GM12872 (cell line): ENCODE measurements around the gene MYO5A.

Source experiments
- TF ChIP-seq, protein P1 (sequence below): IDR thresholded peaks from 3 replicates; pipeline ENCODE4 v1.5.1; 2011; ENCODE audit warnings: low read depth, mild to moderate bottlenecking, low read length, moderate library complexity; ENCODE audit not compliant: insufficient read depth

Gene MYO5A

DNA sequence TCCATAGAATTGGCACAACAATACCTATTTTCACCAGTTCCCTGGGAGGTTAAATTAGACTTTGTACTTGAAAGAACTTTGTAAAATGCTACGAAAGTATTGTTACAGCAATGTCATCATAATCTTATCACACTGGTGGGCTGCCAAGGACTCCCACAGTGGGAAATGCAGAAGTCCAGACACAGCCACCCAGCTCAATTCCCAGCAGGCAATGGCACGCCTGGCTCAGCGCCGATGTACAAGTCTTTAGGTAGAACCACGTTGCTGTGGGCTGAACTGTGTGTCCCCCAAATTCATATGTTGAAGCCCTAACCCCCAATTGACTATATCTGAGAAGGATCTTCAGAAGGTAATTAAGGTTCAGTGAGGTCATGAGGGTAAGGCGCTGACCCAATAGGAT lies 245.4 kb downstream of the MYO5A start:
- TF ChIP-seq, protein P1, sequence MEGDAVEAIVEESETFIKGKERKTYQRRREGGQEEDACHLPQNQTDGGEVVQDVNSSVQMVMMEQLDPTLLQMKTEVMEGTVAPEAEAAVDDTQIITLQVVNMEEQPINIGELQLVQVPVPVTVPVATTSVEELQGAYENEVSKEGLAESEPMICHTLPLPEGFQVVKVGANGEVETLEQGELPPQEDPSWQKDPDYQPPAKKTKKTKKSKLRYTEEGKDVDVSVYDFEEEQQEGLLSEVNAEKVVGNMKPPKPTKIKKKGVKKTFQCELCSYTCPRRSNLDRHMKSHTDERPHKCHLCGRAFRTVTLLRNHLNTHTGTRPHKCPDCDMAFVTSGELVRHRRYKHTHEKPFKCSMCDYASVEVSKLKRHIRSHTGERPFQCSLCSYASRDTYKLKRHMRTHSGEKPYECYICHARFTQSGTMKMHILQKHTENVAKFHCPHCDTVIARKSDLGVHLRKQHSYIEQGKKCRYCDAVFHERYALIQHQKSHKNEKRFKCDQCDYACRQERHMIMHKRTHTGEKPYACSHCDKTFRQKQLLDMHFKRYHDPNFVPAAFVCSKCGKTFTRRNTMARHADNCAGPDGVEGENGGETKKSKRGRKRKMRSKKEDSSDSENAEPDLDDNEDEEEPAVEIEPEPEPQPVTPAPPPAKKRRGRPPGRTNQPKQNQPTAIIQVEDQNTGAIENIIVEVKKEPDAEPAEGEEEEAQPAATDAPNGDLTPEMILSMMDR: no peak

DNA sequence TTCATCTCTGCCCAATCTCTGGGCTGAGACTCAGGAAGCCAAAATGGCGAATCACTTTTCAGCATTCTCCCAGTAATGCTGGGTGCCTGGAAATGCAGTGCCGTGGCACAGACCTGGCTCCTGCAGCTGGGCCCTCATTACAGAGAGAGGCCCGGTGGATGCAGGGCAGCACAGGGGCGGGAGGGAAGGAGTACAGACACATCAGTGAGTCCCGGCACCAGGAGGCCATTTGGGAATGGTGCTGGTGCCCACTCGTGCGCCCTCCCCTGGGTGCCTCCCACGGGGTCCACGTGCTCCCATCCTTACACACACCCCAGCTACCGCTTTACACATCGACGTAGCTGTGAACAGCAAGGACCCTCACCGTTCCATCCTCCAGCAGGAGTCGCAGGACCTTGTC lies 246.3 kb downstream of the MYO5A start:
- TF ChIP-seq, protein P1: no peak

DNA sequence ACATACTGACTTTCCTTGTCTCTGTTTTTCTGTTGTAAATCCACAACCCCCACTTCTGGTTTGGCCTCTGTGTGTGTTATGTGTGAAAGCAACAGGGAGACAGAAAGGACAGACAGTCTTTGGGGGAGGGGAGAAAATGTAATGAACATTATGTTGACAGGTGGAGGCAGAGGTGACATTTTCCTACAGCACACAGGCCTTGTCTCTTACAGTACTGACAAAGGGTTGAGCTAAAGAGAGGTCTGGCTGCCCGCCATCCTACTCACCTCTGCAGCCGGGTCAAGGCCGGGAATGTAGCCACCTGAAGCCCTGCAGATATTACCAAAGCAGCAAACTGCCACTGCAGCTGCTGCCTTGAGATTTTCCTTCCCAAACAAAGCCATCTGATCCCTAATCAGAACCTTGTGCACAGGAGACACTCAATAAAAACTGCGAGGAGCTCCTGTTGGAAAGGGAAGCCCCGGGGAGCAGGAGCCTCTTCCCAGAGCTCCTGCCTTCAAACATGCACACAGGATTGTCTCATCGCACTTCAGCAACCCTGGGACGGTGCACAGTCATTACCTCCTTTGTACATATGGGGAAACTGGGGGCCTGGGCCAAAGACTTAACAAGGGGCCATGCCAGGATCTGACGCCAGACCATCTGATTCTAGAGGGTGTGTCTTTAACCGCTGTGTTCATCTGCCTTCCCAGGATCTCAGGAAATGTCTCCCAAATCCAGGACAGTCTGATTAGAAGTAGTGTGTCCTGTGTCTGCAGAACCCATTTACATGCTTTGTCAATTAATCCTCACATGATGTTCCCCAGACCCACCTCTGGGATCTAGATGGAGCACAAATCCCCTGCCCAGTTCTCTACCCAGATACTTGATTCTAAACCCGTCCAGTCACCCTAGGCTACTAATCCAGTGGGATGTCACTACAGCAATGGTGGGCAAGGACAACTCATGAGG lies 247.3 kb downstream of the MYO5A start:
- TF ChIP-seq, protein P1: no peak

DNA sequence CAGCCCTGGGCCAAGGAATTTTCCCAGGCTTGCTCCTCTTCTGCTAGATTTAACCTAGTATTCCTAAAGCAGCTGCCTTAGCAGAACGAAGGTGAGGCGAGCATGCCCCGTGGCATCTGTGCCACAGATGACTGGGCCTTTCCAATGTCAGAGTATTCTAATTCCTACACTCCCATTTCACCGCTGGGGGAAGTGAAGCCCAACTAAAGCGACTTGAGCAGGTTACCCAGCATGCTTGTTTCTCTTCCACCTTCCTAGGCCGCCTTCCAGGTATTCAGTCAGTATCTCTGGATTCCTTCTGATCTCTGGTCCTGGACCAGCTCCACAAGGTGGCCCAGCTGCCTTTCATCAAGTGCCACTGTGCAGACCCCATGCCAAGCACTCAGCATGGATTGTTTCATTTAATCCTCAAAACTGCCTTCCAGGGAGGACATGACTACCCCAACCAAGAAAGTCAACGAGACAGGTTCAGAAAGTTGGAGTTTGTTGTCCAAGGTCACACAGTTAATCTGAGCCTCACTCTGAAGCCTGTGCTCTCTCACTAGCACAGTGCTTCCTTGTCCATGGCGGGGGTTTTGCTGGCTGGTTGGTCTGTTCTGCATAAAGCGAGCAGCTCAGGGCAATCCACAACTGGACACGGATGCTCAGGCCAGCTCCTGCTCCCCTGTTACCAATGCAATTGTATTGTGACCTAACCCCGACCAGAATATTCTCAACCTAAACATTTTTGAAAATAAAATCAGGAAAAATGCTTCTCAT lies 248.2 kb downstream of the MYO5A start:
- TF ChIP-seq, protein P1: no peak

DNA sequence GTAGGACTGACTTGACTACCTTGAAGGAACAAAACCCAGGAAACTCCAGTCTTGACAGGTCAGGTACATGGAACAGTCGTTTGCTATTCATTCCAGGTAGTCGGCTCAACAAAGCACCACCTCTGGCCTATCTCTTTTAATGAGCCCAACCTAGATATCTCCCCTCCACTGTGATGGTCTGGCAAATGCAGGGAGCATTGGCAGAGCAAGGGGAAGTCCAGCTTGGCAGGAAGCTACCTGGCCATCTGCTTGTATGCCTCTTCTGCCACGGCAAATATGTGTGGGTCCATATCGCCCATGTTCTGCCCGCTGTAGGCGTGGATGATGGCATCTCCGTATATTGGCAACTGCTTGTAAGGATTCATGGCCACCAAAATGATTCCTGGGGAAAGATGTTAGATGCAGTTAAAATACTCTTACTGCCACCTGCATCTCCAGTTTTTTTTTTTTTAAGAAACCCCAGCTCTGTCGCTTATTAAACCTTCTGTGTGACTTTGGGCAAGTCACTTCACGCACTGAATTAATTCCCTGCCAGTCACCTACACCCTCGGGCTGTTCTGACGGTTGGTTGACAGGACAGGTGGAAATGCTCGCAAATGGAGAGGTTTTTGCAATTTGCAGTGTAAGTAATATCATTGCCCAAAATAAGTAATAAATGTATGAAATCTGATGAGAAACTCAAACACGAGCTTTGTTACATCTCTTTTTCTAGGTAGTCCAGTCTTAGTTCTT lies 249.9 kb downstream of the MYO5A start:
- TF ChIP-seq, protein P1: no peak

DNA sequence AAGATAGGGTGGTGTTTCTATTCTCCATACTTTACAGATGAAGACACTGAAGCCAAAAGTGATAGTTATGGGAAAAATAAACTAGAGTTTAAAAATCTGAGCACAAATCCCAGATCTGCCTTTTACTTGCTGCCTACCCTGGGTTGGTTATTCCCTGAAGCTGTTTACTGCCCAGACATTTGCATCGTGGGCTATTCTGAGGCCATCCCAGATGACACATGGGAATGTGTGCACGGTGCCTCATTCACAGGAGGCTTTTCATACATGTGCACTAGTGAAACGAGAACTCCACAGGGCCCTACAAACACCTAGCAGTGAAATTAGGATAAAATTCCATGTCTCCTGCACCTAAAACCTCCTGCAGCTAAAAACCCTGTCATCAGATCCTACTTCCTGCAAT lies 250.5 kb downstream of the MYO5A start:
- TF ChIP-seq, protein P1: no peak

DNA sequence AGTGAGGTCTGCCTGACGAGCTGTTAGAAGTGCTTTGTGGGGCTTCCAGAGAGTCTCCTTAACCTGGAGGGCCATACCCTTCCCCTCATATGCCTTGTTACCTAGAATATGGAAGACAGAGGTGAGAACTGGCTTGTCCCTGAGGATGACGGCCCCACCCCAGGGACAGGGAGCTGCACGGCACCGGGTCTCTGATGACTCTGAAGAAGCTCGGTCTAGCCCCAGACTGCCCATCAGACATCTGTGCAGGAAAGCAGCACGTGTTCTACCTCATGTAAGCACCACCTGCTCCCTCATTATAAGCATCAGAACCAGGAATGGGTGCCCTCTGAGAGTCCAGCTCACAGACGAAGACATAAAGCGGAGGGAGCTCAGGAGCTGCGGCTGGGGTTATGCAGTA lies 251.1 kb downstream of the MYO5A start:
- TF ChIP-seq, protein P1: no peak
